Stimulated activated naive CD8-positive, alpha-beta T cell treated with anti-CD3 and anti-CD28 coated beads, Interleukin-15, amount 100 ng/mL, for 72 hours (primary cell): Measurements from ENCODE around the gene ZEB2.

Experiments
- ATAC-seq: fragments of 150-1000 bp; cut with Tn5 transposase; 2 replicates; pipeline ENCODE4 v1.10.0; 2021; ENCODE audit warnings: mild to moderate bottlenecking, moderate library complexity
- DNase-seq, 2 donors: peaks; one replicate each; pipeline ENCODE4 v3.0.0; 2021 to 2022
- H3K27ac Mint-ChIP-seq, 2 donors: one replicate each; pipeline ENCODE4 v1.8.0; 2022; ENCODE audit warnings: mild to moderate bottlenecking in 2 of 2, mixed read lengths in 2 of 2, moderate library complexity in 2 of 2
- H3K27me3 Mint-ChIP-seq: one replicate; pipeline ENCODE4 v1.8.0; 2022; ENCODE audit warnings: mixed read lengths
- H3K4me1 Mint-ChIP-seq: one replicate; pipeline ENCODE4 v1.8.0; 2022; ENCODE audit warnings: mild to moderate bottlenecking, mixed read lengths
- H3K4me3 Mint-ChIP-seq, 2 donors: one replicate each; pipeline ENCODE4 v1.8.0; 2022; ENCODE audit warnings: mild to moderate bottlenecking in 2 of 2, mixed read lengths in 2 of 2, moderate library complexity in 1 of 2
- H3K9me3 Mint-ChIP-seq, 2 donors: one replicate each; pipeline ENCODE4 v1.8.0; 2022; ENCODE audit warnings: mixed read lengths in 2 of 2

ZEB2 gene

GRCh38 chr2:144404586-144405314, 115.2 kb downstream of the ZEB2 start:
- H3K9me3 Mint-ChIP-seq = no peaks in the 10 kb centered on the region
- H3K4me1 Mint-ChIP-seq = no peaks in the 10 kb centered on the region
- no peaks in the 10 kb centered on the region for H3K27me3 Mint-ChIP-seq
- ATAC-seq (no peak), DNase-seq (no peak)
- no peak overlapping the region for H3K4me3 Mint-ChIP-seq
- no peak overlapping the region for H3K27ac Mint-ChIP-seq

- H3K4me3 Mint-ChIP-seq = no peak overlapping the region
- H3K27ac Mint-ChIP-seq = no peak overlapping the region
- H3K27me3 Mint-ChIP-seq = no peaks in the 10 kb centered on the region
- DNase-seq (no peak), ATAC-seq (no peak)
- no peaks in the 10 kb centered on the region for H3K4me1 Mint-ChIP-seq
- no peaks in the 10 kb centered on the region for H3K9me3 Mint-ChIP-seq
Measured at GRCh38 chr2:144403933-144404332, 116.0 kb downstream of the ZEB2 start.

GRCh38 chr2:144402251-144402650, 117.7 kb downstream of the ZEB2 start:
- Mint-ChIP-seq H3K27ac (no peak overlapping the region), H3K4me1 (no peaks in the 10 kb centered on the region), H3K27me3 (no peaks in the 10 kb centered on the region), H3K4me3 (no peak overlapping the region), H3K9me3 (no peaks in the 10 kb centered on the region)
- ATAC-seq = no peak
- no peak for DNase-seq

GRCh38 chr2:144401036-144401435, 118.9 kb downstream of the ZEB2 start:
- Mint-ChIP-seq H3K4me1 (no peaks in the 10 kb centered on the region), H3K9me3 (no peaks in the 10 kb centered on the region), H3K4me3 (no peak overlapping the region), H3K27me3 (no peaks in the 10 kb centered on the region), H3K27ac (no peak overlapping the region)
- no peak for ATAC-seq
- DNase-seq = no peak

GRCh38 chr2:144396318-144396717, 123.6 kb downstream of the ZEB2 start:
- DNase-seq (no peak), ATAC-seq (no peak)
- Mint-ChIP-seq H3K4me3 (no peak overlapping the region), H3K27me3 (no peaks in the 10 kb centered on the region), H3K27ac (no peak overlapping the region), H3K9me3 (no peaks in the 10 kb centered on the region), H3K4me1 (no peaks in the 10 kb centered on the region)

GRCh38 chr2:144390424-144391020, 129.4 kb downstream of the ZEB2 start:
- Mint-ChIP-seq H3K4me1 (no peaks in the 10 kb centered on the region), H3K27ac (no peak overlapping the region), H3K4me3 (no peak overlapping the region), H3K27me3 (no peaks in the 10 kb centered on the region), H3K9me3 (no peaks in the 10 kb centered on the region)
- no peak for ATAC-seq
- DNase-seq = no peak

GRCh38 chr2:144389930-144390311, 130.0 kb downstream of the ZEB2 start:
- Mint-ChIP-seq H3K27me3 (no peaks in the 10 kb centered on the region), H3K9me3 (no peaks in the 10 kb centered on the region), H3K4me3 (no peak overlapping the region), H3K27ac (no peak overlapping the region), H3K4me1 (no peaks in the 10 kb centered on the region)
- ATAC-seq = no peak
- DNase-seq = no peak

GRCh38 chr2:144389151-144389929, 130.6 kb downstream of the ZEB2 start:
- ATAC-seq = no peak
- Mint-ChIP-seq H3K4me3 (no peak overlapping the region), H3K27ac (no peak overlapping the region), H3K4me1 (no peaks in the 10 kb centered on the region), H3K9me3 (no peaks in the 10 kb centered on the region), H3K27me3 (no peaks in the 10 kb centered on the region)
- no peak for DNase-seq

GRCh38 chr2:144385381-144385780, 134.5 kb downstream of the ZEB2 start:
- DNase-seq = no peak
- ATAC-seq = no peak
- Mint-ChIP-seq H3K9me3 (no peaks in the 10 kb centered on the region), H3K4me3 (no peak overlapping the region), H3K27ac (no peak overlapping the region), H3K4me1 (peaks cover 27% of the 10 kb centered on the region), H3K27me3 (no peaks in the 10 kb centered on the region)

- Mint-ChIP-seq H3K4me3 (peak overlapping the region in 1 of 2 donors; percentile 0), H3K27ac (no peak overlapping the region)
- no peak for ATAC-seq
Measured at GRCh38 chr2:144383571-144384100, 136.3 kb downstream of the ZEB2 start.

GRCh38 chr2:144382849-144383248, 137.1 kb downstream of the ZEB2 start:
- peak overlapping the region; percentile 16 to 44 for H3K4me3 Mint-ChIP-seq
- DNase-seq = peak; percentile 36 to 75
- no peak overlapping the region for H3K27ac Mint-ChIP-seq

More at GRCh38 chr2:144383571-144384100, 136.3 kb downstream of the ZEB2 start:
- Mint-ChIP-seq H3K27me3 (no peaks in the 10 kb centered on the region), H3K4me1 (peaks cover 44% of the 10 kb centered on the region), H3K9me3 (peaks cover 0 to 8% of the 10 kb centered on the region in 2 donors)
- DNase-seq = no peak

GRCh38 chr2:144381716-144382115, 138.2 kb downstream of the ZEB2 start:
- Mint-ChIP-seq H3K27me3 (no peaks in the 10 kb centered on the region), H3K4me1 (peaks cover 56% of the 10 kb centered on the region), H3K27ac (no peak overlapping the region), H3K4me3 (peak overlapping the region in 1 of 2 donors; percentile 16), H3K9me3 (peaks cover 0 to 9% of the 10 kb centered on the region in 2 donors)
- no peak for DNase-seq
- no peak for ATAC-seq

More at GRCh38 chr2:144382849-144383248, 137.1 kb downstream of the ZEB2 start:
- Mint-ChIP-seq H3K9me3 (peaks cover 0 to 9% of the 10 kb centered on the region in 2 donors), H3K27me3 (no peaks in the 10 kb centered on the region), H3K4me1 (peaks cover 48% of the 10 kb centered on the region)
- ATAC-seq = peak; percentile 99

GRCh38 chr2:144379851-144380311, 140.0 kb downstream of the ZEB2 start:
- peaks cover 0 to 9% of the 10 kb centered on the region in 2 donors for H3K9me3 Mint-ChIP-seq
- H3K27me3 Mint-ChIP-seq = no peaks in the 10 kb centered on the region
- ATAC-seq (no peak), DNase-seq (no peak)
- H3K4me1 Mint-ChIP-seq = peaks cover 58% of the 10 kb centered on the region
- no peak overlapping the region for H3K27ac Mint-ChIP-seq
- no peak overlapping the region for H3K4me3 Mint-ChIP-seq

- peaks cover 0 to 9% of the 10 kb centered on the region in 2 donors for H3K9me3 Mint-ChIP-seq
- no peak overlapping the region for H3K4me3 Mint-ChIP-seq
- no peaks in the 10 kb centered on the region for H3K27me3 Mint-ChIP-seq
- no peak for ATAC-seq
- no peak overlapping the region for H3K27ac Mint-ChIP-seq
- DNase-seq = no peak
- H3K4me1 Mint-ChIP-seq = peaks cover 52% of the 10 kb centered on the region
Measured at GRCh38 chr2:144378551-144378950, 141.4 kb downstream of the ZEB2 start.

GRCh38 chr2:144377914-144378313, 142.0 kb downstream of the ZEB2 start:
- H3K9me3 Mint-ChIP-seq = peaks cover 0 to 9% of the 10 kb centered on the region in 2 donors
- H3K27me3 Mint-ChIP-seq = no peaks in the 10 kb centered on the region
- DNase-seq = no peak
- ATAC-seq = no peak
- peak overlapping the region in 1 of 2 donors; percentile 1 for H3K27ac Mint-ChIP-seq
- H3K4me3 Mint-ChIP-seq = no peak overlapping the region
- H3K4me1 Mint-ChIP-seq = peaks cover 46% of the 10 kb centered on the region
